DMS53 treated with DMSO at 0.1 percent for 48 hours (cell line): Measurements from ENCODE around the gene XPNPEP1.

ENCODE experiments used
- DNase-seq: peaks from one replicate; lab custom pipeline; 2025; ENCODE audit not compliant: unreplicated experiment; lab: John Stamatoyannopoulos, UW

The XPNPEP1 gene

GRCh38 chr10:109820620-109821405, 102.5 kb downstream of the XPNPEP1 start:
- peak; percentile 68 for DNase-seq

DNA sequence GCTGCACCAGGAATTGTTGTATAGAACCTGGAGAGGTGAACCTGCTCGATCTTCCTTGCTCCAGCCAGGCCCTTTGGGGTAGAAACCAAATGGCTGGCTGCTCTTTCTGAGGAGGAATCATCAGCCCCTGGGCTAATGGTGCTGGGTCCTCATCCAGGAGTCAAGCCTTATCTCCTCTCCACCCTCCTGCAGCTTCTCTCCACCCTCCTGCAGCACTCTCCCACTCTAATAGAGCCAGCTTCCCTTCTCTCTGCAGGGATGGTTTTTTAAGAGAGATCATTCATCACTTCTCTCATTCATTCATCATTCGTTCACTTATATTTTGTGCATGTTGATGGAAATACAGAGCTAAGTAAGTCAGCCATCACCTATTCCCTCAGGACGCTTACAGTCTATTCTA, 103.5 kb downstream of the XPNPEP1 start:
- DNase-seq = no peak
